ENCODE measurements around the gene DIPK1B. TPM values are rescaled to one million over a fixed set of nuclear protein-coding genes. Genes with fewer than 3 reads are reported as not detected.
A peak's percentile ranks its signal among the peaks of the same experiment; 100 is the strongest.

DIPK1B gene
- total RNA-seq, 1 experiment from 2014 or later: 45.4 TPM

DNA sequence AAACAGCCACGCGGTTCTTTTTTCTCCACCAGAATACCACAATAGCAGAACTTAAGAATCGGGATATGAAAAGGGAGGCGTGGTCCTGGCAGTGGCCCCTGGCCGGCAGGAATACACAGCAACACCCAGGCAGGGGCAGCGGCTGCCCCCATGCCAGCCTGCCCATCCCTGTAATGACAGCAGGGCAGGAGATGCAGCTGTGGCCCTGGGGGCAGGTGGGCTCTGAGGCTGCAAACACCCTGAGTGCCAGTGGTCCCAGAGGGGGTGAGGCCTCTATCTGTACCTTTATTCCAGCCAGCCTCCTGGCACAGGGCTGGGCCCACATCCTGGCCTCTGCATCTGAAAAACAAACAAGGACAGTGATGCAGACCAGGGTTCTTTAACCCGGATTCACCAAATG, 12.4 kb downstream of the DIPK1B start:
- H3K27me3 Mint-ChIP-seq (ENCODE audit: low read depth): no peaks in the 10 kb centered on the region
- CTCF ChIA-PET: no interaction called here
- no peak for DNase-seq (ENCODE audit: low spot score)
- POLR2A ChIA-PET: no interaction called here
- no peaks in the 10 kb centered on the region for H3K9me3 Mint-ChIP-seq
- no peak overlapping the region for H3K4me3 Mint-ChIP-seq
- peak overlapping the region; percentile 80; the same call in 1 of the 2 replicates for H3K27ac Mint-ChIP-seq
- no peak for TF ChIP-seq NFE2L1 (CRISPR knock-in tag; IDR thresholded peaks at IDR 0.05)
- no peak for TF ChIP-seq GABPB1 (CRISPR knock-in tag; IDR thresholded peaks at IDR 0.05)
- TF ChIP-seq, protein P1, sequence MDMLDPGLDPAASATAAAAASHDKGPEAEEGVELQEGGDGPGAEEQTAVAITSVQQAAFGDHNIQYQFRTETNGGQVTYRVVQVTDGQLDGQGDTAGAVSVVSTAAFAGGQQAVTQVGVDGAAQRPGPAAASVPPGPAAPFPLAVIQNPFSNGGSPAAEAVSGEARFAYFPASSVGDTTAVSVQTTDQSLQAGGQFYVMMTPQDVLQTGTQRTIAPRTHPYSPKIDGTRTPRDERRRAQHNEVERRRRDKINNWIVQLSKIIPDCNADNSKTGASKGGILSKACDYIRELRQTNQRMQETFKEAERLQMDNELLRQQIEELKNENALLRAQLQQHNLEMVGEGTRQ (CRISPR knock-in tag; IDR thresholded peaks at IDR 0.05): no peak
- no peak for TF ChIP-seq SMAD3 (CRISPR knock-in tag; IDR thresholded peaks at IDR 0.05; ENCODE audit: borderline replicate concordance)
- no peak for TF ChIP-seq ZNF317 (CRISPR knock-in tag; IDR thresholded peaks at IDR 0.05; ENCODE audit: borderline replicate concordance, low read depth)
- TF ChIP-seq NR3C1 (CRISPR knock-in tag; conservative IDR thresholded peaks at IDR 0.05; ENCODE audit: low read depth): no peak
- TF ChIP-seq, protein P2, sequence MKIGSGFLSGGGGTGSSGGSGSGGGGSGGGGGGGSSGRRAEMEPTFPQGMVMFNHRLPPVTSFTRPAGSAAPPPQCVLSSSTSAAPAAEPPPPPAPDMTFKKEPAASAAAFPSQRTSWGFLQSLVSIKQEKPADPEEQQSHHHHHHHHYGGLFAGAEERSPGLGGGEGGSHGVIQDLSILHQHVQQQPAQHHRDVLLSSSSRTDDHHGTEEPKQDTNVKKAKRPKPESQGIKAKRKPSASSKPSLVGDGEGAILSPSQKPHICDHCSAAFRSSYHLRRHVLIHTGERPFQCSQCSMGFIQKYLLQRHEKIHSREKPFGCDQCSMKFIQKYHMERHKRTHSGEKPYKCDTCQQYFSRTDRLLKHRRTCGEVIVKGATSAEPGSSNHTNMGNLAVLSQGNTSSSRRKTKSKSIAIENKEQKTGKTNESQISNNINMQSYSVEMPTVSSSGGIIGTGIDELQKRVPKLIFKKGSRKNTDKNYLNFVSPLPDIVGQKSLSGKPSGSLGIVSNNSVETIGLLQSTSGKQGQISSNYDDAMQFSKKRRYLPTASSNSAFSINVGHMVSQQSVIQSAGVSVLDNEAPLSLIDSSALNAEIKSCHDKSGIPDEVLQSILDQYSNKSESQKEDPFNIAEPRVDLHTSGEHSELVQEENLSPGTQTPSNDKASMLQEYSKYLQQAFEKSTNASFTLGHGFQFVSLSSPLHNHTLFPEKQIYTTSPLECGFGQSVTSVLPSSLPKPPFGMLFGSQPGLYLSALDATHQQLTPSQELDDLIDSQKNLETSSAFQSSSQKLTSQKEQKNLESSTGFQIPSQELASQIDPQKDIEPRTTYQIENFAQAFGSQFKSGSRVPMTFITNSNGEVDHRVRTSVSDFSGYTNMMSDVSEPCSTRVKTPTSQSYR (CRISPR knock-in tag; IDR thresholded peaks at IDR 0.05): no peak
- no peak for TF ChIP-seq CREM (CRISPR knock-in tag; IDR thresholded peaks at IDR 0.05)
- TF ChIP-seq, protein P3, sequence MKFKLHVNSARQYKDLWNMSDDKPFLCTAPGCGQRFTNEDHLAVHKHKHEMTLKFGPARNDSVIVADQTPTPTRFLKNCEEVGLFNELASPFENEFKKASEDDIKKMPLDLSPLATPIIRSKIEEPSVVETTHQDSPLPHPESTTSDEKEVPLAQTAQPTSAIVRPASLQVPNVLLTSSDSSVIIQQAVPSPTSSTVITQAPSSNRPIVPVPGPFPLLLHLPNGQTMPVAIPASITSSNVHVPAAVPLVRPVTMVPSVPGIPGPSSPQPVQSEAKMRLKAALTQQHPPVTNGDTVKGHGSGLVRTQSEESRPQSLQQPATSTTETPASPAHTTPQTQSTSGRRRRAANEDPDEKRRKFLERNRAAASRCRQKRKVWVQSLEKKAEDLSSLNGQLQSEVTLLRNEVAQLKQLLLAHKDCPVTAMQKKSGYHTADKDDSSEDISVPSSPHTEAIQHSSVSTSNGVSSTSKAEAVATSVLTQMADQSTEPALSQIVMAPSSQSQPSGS (CRISPR knock-in tag; IDR thresholded peaks at IDR 0.05; ENCODE audit: borderline replicate concordance, low read depth): no peak
- no peak for TF ChIP-seq FOXP1 (CRISPR knock-in tag; IDR thresholded peaks at IDR 0.05; ENCODE audit: borderline replicate concordance)
- no peak for TF ChIP-seq ZNF232 (CRISPR knock-in tag; IDR thresholded peaks at IDR 0.05)
- TF ChIP-seq, protein P4, sequence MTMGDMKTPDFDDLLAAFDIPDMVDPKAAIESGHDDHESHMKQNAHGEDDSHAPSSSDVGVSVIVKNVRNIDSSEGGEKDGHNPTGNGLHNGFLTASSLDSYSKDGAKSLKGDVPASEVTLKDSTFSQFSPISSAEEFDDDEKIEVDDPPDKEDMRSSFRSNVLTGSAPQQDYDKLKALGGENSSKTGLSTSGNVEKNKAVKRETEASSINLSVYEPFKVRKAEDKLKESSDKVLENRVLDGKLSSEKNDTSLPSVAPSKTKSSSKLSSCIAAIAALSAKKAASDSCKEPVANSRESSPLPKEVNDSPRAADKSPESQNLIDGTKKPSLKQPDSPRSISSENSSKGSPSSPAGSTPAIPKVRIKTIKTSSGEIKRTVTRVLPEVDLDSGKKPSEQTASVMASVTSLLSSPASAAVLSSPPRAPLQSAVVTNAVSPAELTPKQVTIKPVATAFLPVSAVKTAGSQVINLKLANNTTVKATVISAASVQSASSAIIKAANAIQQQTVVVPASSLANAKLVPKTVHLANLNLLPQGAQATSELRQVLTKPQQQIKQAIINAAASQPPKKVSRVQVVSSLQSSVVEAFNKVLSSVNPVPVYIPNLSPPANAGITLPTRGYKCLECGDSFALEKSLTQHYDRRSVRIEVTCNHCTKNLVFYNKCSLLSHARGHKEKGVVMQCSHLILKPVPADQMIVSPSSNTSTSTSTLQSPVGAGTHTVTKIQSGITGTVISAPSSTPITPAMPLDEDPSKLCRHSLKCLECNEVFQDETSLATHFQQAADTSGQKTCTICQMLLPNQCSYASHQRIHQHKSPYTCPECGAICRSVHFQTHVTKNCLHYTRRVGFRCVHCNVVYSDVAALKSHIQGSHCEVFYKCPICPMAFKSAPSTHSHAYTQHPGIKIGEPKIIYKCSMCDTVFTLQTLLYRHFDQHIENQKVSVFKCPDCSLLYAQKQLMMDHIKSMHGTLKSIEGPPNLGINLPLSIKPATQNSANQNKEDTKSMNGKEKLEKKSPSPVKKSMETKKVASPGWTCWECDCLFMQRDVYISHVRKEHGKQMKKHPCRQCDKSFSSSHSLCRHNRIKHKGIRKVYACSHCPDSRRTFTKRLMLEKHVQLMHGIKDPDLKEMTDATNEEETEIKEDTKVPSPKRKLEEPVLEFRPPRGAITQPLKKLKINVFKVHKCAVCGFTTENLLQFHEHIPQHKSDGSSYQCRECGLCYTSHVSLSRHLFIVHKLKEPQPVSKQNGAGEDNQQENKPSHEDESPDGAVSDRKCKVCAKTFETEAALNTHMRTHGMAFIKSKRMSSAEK (CRISPR knock-in tag; IDR thresholded peaks at IDR 0.05; ENCODE audit: borderline replicate concordance): no peak
- H3K4me1 Mint-ChIP-seq: peaks cover 17% of the 10 kb centered on the region
- peaks cover 39% of the 10 kb centered on the region for H3K36me3 Mint-ChIP-seq
- ATAC-seq: no peak

DNA sequence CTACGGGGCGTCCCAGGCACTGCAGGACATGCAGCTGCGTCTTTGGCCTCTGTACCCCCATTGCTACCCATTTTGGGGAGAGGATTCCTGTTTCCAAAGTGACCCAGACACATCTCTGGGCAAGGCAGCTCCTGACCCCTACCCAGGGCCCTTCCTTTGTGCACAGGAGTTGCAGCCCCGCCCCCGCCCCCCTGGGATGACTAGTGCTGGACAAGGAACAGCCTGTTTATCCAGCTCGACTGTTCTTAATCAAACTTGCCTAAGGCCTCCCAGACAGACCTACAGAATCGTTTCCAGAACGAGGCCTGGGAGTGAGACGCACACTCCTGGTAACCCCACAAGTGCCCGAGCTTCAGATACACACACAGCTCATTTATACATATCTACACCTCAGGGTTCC, 13.2 kb downstream of the DIPK1B start:
- Mint-ChIP-seq H3K4me1 (peaks cover 17% of the 10 kb centered on the region), H3K27ac (peak overlapping the region; percentile 63), H3K27me3 (ENCODE audit: low read depth) (no peaks in the 10 kb centered on the region), H3K9me3 (no peaks in the 10 kb centered on the region), H3K36me3 (peaks cover 39% of the 10 kb centered on the region), H3K4me3 (peak overlapping the region; percentile 99)
- DNase-seq (ENCODE audit: low spot score) (no peak), ATAC-seq (no peak)
- POLR2A ChIA-PET: no interaction called here
- TF ChIP-seq, protein P5, sequence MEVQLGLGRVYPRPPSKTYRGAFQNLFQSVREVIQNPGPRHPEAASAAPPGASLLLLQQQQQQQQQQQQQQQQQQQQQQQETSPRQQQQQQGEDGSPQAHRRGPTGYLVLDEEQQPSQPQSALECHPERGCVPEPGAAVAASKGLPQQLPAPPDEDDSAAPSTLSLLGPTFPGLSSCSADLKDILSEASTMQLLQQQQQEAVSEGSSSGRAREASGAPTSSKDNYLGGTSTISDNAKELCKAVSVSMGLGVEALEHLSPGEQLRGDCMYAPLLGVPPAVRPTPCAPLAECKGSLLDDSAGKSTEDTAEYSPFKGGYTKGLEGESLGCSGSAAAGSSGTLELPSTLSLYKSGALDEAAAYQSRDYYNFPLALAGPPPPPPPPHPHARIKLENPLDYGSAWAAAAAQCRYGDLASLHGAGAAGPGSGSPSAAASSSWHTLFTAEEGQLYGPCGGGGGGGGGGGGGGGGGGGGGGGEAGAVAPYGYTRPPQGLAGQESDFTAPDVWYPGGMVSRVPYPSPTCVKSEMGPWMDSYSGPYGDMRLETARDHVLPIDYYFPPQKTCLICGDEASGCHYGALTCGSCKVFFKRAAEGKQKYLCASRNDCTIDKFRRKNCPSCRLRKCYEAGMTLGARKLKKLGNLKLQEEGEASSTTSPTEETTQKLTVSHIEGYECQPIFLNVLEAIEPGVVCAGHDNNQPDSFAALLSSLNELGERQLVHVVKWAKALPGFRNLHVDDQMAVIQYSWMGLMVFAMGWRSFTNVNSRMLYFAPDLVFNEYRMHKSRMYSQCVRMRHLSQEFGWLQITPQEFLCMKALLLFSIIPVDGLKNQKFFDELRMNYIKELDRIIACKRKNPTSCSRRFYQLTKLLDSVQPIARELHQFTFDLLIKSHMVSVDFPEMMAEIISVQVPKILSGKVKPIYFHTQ (CRISPR knock-in tag; IDR thresholded peaks at IDR 0.05): no peak
- TF ChIP-seq, protein P6, sequence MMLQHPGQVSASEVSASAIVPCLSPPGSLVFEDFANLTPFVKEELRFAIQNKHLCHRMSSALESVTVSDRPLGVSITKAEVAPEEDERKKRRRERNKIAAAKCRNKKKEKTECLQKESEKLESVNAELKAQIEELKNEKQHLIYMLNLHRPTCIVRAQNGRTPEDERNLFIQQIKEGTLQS (CRISPR knock-in tag; conservative IDR thresholded peaks at IDR 0.05): 0 out of 2 replicates have a peak, but pooled peaks have one; percentile 15
- CTCF ChIA-PET: interaction anchor here (0.7 kb wide), 1 partner anchor 496 kb away, joined by 5 read pairs; the partner anchor contains the start of gene RNF208
